Suprapubic skin (tissue), 4 donors: ENCODE results near the gene NRXN3.

Source experiments
- POLR2A ChIP-seq, 2 donors: fragments of 450-650 bp; IDR thresholded peaks; one replicate each; pipeline ENCODE4 v1.6.1; 2017; ENCODE audit warnings: antibody characterized with exemption in 2 of 2, mild to moderate bottlenecking in 2 of 2, moderate library complexity in 2 of 2
- POLR2AphosphoS5 ChIP-seq, 3 donors: sonication (generic); formaldehyde crosslinking; IDR thresholded peaks; one replicate each; pipeline ENCODE4 v1.6.1; 2017; ENCODE audit warnings: antibody characterized with exemption in 3 of 3
- TF ChIP-seq, protein P1 (sequence below), 2 donors: fragments of 200-600 bp in 1 of 2; fragments of 450-650 bp in 1 of 2; sonication (generic) in 1 of 2; IDR thresholded peaks; one replicate each; pipeline ENCODE4 v1.5.1; 2016 to 2019; ENCODE audit warnings: antibody characterized with exemption in 2 of 2, mild to moderate bottlenecking in 1 of 2, moderate library complexity in 1 of 2

DNA sequence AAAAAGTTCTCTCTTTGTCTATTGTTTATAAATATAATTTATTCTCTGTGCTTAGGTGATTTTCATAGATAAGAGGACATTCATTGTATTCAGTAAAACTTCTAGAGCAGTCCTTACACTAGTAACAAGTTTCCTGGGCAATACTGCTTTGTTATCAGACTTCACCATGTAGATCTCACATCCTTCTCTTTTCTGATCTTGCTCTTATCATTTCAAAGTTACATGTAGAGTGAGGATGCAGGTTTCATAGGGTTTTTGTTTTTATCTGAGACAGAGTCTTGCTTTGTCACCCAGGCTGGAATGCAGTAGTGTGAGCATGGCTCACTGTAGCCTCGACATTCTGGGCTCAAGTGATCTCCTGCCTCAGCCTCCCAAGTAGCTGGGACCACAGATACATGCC lies 1251.6 kb downstream of the NRXN3 start:
- TF ChIP-seq POLR2AphosphoS5 (IDR thresholded peaks at IDR 0.05) (no peak), POLR2A (IDR thresholded peaks at IDR 0.05) (no peak)
- TF ChIP-seq, protein P1, sequence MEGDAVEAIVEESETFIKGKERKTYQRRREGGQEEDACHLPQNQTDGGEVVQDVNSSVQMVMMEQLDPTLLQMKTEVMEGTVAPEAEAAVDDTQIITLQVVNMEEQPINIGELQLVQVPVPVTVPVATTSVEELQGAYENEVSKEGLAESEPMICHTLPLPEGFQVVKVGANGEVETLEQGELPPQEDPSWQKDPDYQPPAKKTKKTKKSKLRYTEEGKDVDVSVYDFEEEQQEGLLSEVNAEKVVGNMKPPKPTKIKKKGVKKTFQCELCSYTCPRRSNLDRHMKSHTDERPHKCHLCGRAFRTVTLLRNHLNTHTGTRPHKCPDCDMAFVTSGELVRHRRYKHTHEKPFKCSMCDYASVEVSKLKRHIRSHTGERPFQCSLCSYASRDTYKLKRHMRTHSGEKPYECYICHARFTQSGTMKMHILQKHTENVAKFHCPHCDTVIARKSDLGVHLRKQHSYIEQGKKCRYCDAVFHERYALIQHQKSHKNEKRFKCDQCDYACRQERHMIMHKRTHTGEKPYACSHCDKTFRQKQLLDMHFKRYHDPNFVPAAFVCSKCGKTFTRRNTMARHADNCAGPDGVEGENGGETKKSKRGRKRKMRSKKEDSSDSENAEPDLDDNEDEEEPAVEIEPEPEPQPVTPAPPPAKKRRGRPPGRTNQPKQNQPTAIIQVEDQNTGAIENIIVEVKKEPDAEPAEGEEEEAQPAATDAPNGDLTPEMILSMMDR (IDR thresholded peaks at IDR 0.05): no peak
